GM19193 (cell line): ENCODE results near the gene ARL4D.

Source experiments
- POLR2A ChIP-seq: IDR thresholded peaks from 4 replicates; pipeline ENCODE4 v1.6.1; 2011; ENCODE audit not compliant: insufficient read depth, insufficient read length; ENCODE audit errors: extremely low read depth

ARL4D gene

GRCh38 chr17:43398724-43399595 is at the start of gene ARL4D:
ARL4D (plus strand) TSS chr17:43398993; CDS start chr17:43399733, 740 bp downstream.
- peak; percentile 57 for TF ChIP-seq POLR2A

- no peak for TF ChIP-seq POLR2A
These were observed 49.7 kb upstream of the ARL4D start for GRCh38 chr17:43349142-43349541.

- TF ChIP-seq POLR2A, result no peak
These were observed 47.9 kb upstream of the ARL4D start for GRCh38 chr17:43350888-43351361.

GRCh38 chr17:43351691-43352090 is 47.1 kb upstream of the ARL4D start:
- TF ChIP-seq POLR2A, result no peak

- no peak for TF ChIP-seq POLR2A
These were observed 46.0 kb upstream of the ARL4D start for GRCh38 chr17:43352579-43353331.

GRCh38 chr17:43353393-43353792 is 45.4 kb upstream of the ARL4D start:
- TF ChIP-seq POLR2A, result no peak

GRCh38 chr17:43354371-43354770 is 44.4 kb upstream of the ARL4D start:
- TF ChIP-seq POLR2A, result no peak

GRCh38 chr17:43356450-43356849 is 42.3 kb upstream of the ARL4D start:
- TF ChIP-seq POLR2A, result no peak

GRCh38 chr17:43356999-43357398 is 41.8 kb upstream of the ARL4D start:
- TF ChIP-seq POLR2A, result no peak

GRCh38 chr17:43359469-43360110 is 39.2 kb upstream of the ARL4D start:
- no peak for TF ChIP-seq POLR2A

- no peak for TF ChIP-seq POLR2A
These were observed 38.4 kb upstream of the ARL4D start for GRCh38 chr17:43360376-43360738.

GRCh38 chr17:43360739-43361505 is 37.9 kb upstream of the ARL4D start:
- TF ChIP-seq POLR2A, result peak; percentile 100

GRCh38 chr17:43363181-43363925 is 35.4 kb upstream of the ARL4D start:
- no peak for TF ChIP-seq POLR2A

- TF ChIP-seq POLR2A, result no peak
These were observed 34.9 kb upstream of the ARL4D start for GRCh38 chr17:43363926-43364285.
